GM06990 (cell line): ENCODE measurements around the gene EIF3F.
"Not testable (repeated sequence)": the region's sequence is repeated elsewhere in the genome, so short reads cannot be mapped to it uniquely, and the experiment has no call there.

Source experiments
- DNase-seq: peaks from one replicate; pipeline ENCODE4 v3.0.0-alpha.2; 2011; ENCODE audit not compliant: insufficient read length; ENCODE audit errors: extremely low read depth
- H3K27me3 ChIP-seq: replicated peaks from 2 replicates; pipeline ENCODE4 v1.6.0; 2011; ENCODE audit warnings: low read length; ENCODE audit not compliant: control insufficient read depth, insufficient read depth
- H3K36me3 ChIP-seq: 2 replicates; pipeline ENCODE4 v1.5.1; 2011; ENCODE audit warnings: low read length; ENCODE audit not compliant: control insufficient read depth, insufficient read depth
- H3K4me3 ChIP-seq: replicated peaks from 2 replicates; pipeline ENCODE4 v1.5.1; 2011; ENCODE audit warnings: low read depth, mild to moderate bottlenecking, control low read depth, low read length
- TF ChIP-seq, protein P1 (sequence below): IDR thresholded peaks from 2 replicates; pipeline ENCODE4 v1.5.1; 2011; ENCODE audit warnings: low read length, control low read depth, mild to moderate bottlenecking, inconsistent platforms; ENCODE audit not compliant: insufficient read depth, poor library complexity, severe bottlenecking

The EIF3F gene

DNA sequence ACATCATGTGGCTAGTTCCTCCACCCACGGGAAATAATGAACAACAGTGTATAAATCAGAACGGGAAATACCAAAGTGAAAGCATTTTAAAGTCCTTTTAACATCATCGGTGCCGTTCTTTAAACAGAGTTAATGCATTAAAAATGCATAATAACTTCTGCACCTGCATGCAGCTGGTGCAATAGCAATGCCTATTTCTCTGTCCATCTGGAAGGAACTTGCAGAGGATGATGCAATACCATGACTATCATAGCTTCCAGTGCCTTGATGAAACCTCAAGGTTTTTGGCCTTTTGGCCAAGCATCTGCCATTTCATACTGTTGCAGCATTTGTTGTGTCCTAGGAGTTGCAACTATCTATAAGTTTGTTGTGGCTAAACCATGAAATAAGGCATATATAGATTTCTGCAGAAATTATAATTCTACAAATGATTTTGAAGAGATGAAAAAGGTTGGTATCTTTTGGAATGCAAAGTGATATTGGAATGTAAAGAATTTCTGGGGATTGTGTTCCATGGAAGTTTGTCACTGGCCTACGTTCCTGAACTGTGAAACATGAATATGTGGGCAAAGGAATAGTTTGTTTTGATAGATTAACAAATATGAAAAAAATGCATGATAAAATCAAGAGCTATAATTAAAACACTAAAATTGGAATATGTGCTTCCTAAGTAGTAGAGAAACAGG, 9.8 kb upstream of the EIF3F start:
- no peak overlapping the region for H3K4me3 ChIP-seq
- TF ChIP-seq, protein P1, sequence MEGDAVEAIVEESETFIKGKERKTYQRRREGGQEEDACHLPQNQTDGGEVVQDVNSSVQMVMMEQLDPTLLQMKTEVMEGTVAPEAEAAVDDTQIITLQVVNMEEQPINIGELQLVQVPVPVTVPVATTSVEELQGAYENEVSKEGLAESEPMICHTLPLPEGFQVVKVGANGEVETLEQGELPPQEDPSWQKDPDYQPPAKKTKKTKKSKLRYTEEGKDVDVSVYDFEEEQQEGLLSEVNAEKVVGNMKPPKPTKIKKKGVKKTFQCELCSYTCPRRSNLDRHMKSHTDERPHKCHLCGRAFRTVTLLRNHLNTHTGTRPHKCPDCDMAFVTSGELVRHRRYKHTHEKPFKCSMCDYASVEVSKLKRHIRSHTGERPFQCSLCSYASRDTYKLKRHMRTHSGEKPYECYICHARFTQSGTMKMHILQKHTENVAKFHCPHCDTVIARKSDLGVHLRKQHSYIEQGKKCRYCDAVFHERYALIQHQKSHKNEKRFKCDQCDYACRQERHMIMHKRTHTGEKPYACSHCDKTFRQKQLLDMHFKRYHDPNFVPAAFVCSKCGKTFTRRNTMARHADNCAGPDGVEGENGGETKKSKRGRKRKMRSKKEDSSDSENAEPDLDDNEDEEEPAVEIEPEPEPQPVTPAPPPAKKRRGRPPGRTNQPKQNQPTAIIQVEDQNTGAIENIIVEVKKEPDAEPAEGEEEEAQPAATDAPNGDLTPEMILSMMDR, result no peak
- H3K36me3 ChIP-seq, result no peaks in the 10 kb centered on the region
- H3K27me3 ChIP-seq, result no peaks in the 10 kb centered on the region
- DNase-seq, result no peak

DNA sequence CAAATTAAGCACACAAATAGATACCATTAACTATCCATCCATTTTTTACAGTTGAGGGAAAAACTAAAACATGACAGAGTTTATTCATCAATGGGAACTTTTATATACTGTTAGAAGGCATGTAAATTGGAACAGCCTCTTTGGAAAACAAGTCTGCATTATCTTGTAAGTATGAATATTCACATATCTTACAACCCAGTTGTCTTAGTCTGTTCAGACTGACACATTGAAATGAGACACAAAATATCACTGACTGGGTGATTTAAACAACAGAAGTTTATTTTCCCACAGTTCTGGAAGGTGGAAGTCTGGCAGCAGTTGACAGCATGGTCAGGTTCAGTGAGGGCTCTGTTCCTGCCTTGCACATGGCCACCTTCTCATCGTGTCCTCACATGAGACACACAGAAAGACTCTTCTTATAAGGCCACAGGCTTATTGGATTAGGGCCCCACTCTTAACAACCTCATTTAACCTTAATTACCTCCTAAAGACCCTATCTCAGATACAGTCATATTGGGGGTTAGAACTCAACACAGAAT, 5.4 kb upstream of the EIF3F start:
- no peaks in the 10 kb centered on the region for H3K36me3 ChIP-seq
- H3K27me3 ChIP-seq, result no peaks in the 10 kb centered on the region
- TF ChIP-seq, protein P1, result no peak
- no peak overlapping the region for H3K4me3 ChIP-seq
- DNase-seq, result no peak

DNA sequence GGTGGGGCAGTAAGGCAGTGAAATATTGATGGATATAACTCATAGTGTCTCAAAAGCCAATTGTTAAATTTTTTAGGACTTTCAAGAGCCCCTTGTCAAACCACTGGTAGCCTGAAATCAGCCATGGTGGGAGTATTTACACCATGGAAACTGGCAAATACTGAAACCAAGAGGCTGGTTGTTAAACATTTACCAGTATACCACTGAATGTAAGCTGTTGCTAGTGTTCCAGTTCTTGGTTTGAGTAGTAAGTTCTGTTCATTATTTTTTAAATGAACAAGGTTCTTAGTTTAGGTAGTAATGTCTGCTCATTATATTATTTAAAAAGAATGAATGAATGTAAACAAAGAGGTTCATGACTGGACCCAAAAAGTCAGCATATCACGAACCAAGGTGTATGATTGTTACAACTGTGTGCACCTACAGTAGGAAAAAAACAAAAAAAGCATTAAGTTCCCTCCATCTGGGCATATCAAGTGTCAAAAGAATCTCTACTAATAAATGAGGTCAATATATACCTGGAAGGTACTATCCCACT, 4.5 kb upstream of the EIF3F start:
- no peaks in the 10 kb centered on the region for H3K36me3 ChIP-seq
- DNase-seq, result no peak
- TF ChIP-seq, protein P1, result no peak
- H3K27me3 ChIP-seq, result no peaks in the 10 kb centered on the region
- no peak overlapping the region for H3K4me3 ChIP-seq

DNA sequence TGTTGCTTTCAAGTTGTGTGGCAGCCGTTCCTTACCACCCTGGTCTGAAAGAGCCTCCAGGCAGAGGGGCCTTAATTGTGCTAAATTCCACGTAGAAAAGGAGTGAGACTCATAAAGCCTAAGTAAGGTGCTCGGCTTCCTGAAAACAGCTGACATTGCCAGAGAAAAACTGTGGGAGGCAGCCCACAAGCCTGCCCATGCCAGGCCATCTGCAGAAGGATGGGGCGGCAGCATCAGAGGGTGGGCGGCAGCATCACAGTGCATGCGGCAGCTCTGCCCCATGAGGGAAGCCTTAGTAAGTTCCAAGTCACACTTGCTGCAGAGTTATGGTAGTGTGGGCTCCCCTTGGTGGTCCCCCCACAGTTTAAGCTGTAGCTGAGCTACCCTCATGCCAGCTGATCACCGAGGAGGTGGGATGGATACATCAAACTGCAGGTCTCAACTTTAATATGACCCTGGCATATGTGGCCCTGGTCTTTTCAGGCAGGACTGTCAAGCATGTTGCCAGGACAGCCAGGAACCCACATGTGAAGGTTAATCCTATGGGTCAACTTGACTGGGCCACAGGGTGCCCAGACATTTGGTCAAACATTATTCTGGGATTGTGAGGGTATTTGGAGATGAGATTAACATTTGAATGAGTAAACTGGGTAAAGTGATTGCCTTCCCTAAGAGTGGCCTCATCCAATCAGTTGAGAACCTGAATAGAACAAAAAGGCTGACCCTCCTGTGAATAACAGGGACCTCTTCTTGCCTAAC, 3.1 kb upstream of the EIF3F start:
- Histone ChIP-seq H3K36me3 (no peaks in the 10 kb centered on the region), H3K4me3 (no peak overlapping the region), H3K27me3 (no peaks in the 10 kb centered on the region)
- TF ChIP-seq, protein P1, result no peak
- DNase-seq, result no peak

DNA sequence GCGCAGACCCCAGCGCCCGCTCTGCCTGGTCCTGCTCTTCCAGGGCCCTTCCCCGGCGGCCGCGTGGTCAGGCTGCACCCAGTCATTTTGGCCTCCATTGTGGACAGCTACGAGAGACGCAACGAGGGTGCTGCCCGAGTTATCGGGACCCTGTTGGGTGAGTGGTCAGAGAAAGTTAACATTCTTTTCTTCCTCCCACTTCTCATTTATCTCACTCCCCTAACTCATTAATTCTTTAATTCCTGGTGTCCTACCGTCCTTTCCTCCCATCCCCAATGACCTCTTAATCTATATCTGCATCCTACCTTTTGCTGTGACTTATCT, 385 bp downstream of the EIF3F start:
- not testable (repeated sequence) for DNase-seq, H3K27me3 ChIP-seq, H3K36me3 ChIP-seq
- peak overlapping the region; percentile 85 for H3K4me3 ChIP-seq

DNA sequence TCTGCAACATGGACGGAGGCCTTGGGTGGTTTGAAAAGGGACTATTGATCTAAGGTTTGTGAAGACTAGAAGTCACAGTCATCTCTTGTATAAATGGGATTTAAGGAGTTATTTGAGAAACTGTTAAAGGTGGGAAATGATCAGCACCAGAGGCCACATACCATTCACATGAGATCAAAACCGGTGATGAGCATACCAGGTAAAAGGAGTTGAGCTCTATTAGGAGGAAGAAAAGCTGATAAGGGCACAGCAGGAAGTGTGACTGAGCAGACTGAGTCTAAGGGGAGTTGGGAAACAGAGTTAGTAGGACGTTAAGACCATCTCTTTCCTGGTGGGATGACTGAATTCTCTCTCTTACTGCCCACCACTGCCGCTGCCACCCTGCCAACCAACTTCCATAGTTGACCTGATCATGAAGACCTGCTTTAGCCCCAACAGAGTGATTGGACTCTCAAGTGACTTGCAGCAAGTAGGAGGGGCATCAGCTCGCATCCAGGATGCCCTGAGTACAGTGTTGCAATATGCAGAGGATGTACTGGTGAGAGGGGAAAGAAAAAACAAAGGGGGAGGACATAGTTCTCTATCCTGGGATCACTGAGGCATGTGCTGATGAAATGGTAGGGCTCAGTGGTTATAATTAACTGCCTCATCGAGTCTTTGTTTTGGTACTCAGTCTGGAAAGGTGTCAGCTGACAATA, 7.6 kb downstream of the EIF3F start:
- no peak overlapping the region for H3K4me3 ChIP-seq
- TF ChIP-seq, protein P1, result no peak
- no peak for DNase-seq
- peaks cover 29% of the 10 kb centered on the region for H3K36me3 ChIP-seq
- H3K27me3 ChIP-seq, result no peaks in the 10 kb centered on the region
